ENCODE data around the gene YPEL5. TPM values are rescaled to one million over a fixed set of nuclear protein-coding genes. Genes with fewer than 3 reads are reported as not detected.

The YPEL5 gene
- polyA plus RNA-seq, 1 donor (not counting 4 experiments of a cell fraction or from before 2014, with no cell fraction given) = 126 TPM

DNA sequence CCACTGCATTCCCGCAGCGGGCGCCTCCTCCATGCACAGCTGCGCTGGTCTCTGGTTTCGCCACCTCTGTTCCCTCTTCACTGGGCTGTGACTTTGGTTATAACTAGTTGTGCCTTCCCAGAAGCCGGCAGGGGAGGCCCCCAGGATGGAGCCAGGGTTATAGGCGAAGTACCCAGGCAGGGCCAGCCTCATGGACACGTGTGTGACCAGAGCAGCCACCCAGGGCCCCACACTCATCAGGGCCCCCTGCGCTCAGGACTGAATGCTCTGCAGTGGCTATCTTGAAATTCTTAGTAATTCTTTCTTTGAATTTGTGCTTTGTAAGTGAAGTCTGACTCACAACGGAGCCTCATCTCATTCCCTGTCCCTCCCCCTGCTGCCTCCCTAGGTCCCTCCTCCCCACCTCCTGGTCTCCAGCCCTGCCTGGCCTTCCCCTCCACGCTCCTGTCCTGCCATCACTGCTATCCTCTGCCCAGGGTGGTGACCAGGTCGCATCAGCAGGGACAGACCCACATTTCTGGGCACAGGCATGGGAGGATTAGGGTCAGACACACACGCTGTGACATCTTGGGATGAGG is 46.4 kb downstream of the YPEL5 start:
- Histone ChIP-seq H2AFZ (ENCODE audit: control insufficient read depth, low read length) (no peak overlapping the region), H3K36me3 (ENCODE audit: control insufficient read depth in 2 of 2, extremely low read depth in 1 of 2, insufficient read depth in 2 of 2, low read length in 2 of 2) (no peaks in the 10 kb centered on the region), H3K4me3 (ENCODE audit: control insufficient read depth in 2 of 3, extremely low read depth in 1 of 3, insufficient read depth in 2 of 3, low read depth in 1 of 3, low read length in 3 of 3) (no peak overlapping the region), H4K20me1 (ENCODE audit: control insufficient read depth, extremely low read depth, insufficient read depth, low read length) (no peaks in the 10 kb centered on the region), H3K9me1 (ENCODE audit: control insufficient read depth, extremely low read depth, insufficient read depth, low read length) (no peaks in the 10 kb centered on the region), H3K27ac (ENCODE audit: control insufficient read depth, insufficient read depth, low read length) (no peak overlapping the region), H3K9ac (ENCODE audit: control insufficient read depth, extremely low read depth, insufficient read depth, low read length) (no peak overlapping the region), H3K79me2 (ENCODE audit: control insufficient read depth, insufficient read depth, low read length) (no peaks in the 10 kb centered on the region), H3K27me3 (ENCODE audit: control insufficient read depth, extremely low read depth, insufficient read depth, low read length) (peaks cover 9% of the 10 kb centered on the region), H3K4me2 (ENCODE audit: control insufficient read depth, extremely low read depth, insufficient read depth, low read depth, low read length) (no peak overlapping the region), H3K4me1 (ENCODE audit: control insufficient read depth, extremely low read depth, insufficient read depth, low read length) (no peaks in the 10 kb centered on the region), H3K9me3 (ENCODE audit: control insufficient read depth, low read depth, low read length) (no peaks in the 10 kb centered on the region)
- dilution Hi-C loops (cut with MboI; ENCODE audit: extremely low pct_ligation_motif_present, low sequenced_read_pairs) = no loop called here
- FAIRE-seq (no peak), DNase-seq (ENCODE audit: low read depth, low spot score) (no peak)
- TF ChIP-seq EZH2 (IDR thresholded peaks at IDR 0.05; ENCODE audit: low read length) = no peak
- TF ChIP-seq, protein P1, sequence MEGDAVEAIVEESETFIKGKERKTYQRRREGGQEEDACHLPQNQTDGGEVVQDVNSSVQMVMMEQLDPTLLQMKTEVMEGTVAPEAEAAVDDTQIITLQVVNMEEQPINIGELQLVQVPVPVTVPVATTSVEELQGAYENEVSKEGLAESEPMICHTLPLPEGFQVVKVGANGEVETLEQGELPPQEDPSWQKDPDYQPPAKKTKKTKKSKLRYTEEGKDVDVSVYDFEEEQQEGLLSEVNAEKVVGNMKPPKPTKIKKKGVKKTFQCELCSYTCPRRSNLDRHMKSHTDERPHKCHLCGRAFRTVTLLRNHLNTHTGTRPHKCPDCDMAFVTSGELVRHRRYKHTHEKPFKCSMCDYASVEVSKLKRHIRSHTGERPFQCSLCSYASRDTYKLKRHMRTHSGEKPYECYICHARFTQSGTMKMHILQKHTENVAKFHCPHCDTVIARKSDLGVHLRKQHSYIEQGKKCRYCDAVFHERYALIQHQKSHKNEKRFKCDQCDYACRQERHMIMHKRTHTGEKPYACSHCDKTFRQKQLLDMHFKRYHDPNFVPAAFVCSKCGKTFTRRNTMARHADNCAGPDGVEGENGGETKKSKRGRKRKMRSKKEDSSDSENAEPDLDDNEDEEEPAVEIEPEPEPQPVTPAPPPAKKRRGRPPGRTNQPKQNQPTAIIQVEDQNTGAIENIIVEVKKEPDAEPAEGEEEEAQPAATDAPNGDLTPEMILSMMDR (optimal IDR thresholded peaks at IDR 0.05 in 1 of 3, IDR thresholded peaks at IDR 0.05 in 1 of 3, conservative IDR thresholded peaks at IDR 0.05 in 1 of 3; ENCODE audit: extremely low read depth in 1 of 3, insufficient read depth in 2 of 3, low read length in 3 of 3) = no peak

DNA sequence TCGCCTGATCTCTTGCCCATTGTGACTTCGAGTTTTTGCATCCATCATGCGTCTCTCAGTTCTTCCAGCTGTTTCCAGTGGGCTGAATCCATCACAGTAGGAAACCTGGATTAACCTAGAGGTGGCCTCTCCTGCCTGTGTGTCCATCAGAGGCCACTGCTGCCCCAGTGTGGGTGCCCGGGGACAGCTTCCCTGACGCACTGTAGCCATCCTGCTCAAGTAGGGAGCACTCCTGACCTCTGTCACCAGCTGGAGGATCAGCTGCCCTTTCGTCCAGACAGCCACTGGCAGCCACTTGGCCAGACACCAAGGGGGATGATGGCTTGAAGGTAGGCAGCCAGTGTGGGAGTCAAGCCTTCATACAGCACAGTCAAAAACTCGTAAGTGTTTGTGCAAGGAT is 47.6 kb downstream of the YPEL5 start:
- Histone ChIP-seq H3K4me1 (ENCODE audit: control insufficient read depth, extremely low read depth, insufficient read depth, low read length) (no peaks in the 10 kb centered on the region), H3K4me2 (ENCODE audit: control insufficient read depth, extremely low read depth, insufficient read depth, low read depth, low read length) (no peak overlapping the region), H3K36me3 (ENCODE audit: control insufficient read depth in 2 of 2, extremely low read depth in 1 of 2, insufficient read depth in 2 of 2, low read length in 2 of 2) (no peaks in the 10 kb centered on the region), H3K27ac (ENCODE audit: control insufficient read depth, insufficient read depth, low read length) (no peak overlapping the region), H4K20me1 (ENCODE audit: control insufficient read depth, extremely low read depth, insufficient read depth, low read length) (no peaks in the 10 kb centered on the region), H3K27me3 (ENCODE audit: control insufficient read depth, extremely low read depth, insufficient read depth, low read length) (peaks cover 9% of the 10 kb centered on the region), H3K79me2 (ENCODE audit: control insufficient read depth, insufficient read depth, low read length) (no peaks in the 10 kb centered on the region), H3K4me3 (ENCODE audit: control insufficient read depth in 2 of 3, extremely low read depth in 1 of 3, insufficient read depth in 2 of 3, low read depth in 1 of 3, low read length in 3 of 3) (no peak overlapping the region), H3K9me3 (ENCODE audit: control insufficient read depth, low read depth, low read length) (no peaks in the 10 kb centered on the region), H3K9me1 (ENCODE audit: control insufficient read depth, extremely low read depth, insufficient read depth, low read length) (no peaks in the 10 kb centered on the region), H2AFZ (ENCODE audit: control insufficient read depth, low read length) (no peak overlapping the region), H3K9ac (ENCODE audit: control insufficient read depth, extremely low read depth, insufficient read depth, low read length) (no peak overlapping the region)
- FAIRE-seq (no peak), DNase-seq (ENCODE audit: low read depth, low spot score) (no peak)
- dilution Hi-C loops (cut with MboI; ENCODE audit: extremely low pct_ligation_motif_present, low sequenced_read_pairs) = no loop called here
- TF ChIP-seq EZH2 (IDR thresholded peaks at IDR 0.05; ENCODE audit: low read length) = no peak
- TF ChIP-seq, protein P1 (optimal IDR thresholded peaks at IDR 0.05 in 1 of 3, IDR thresholded peaks at IDR 0.05 in 1 of 3, conservative IDR thresholded peaks at IDR 0.05 in 1 of 3; ENCODE audit: extremely low read depth in 1 of 3, insufficient read depth in 2 of 3, low read length in 3 of 3) = no peak

All from keratinocyte (primary cell).